Neural cell (in vitro differentiated cells): ENCODE measurements around the gene FRZB. TPM values are rescaled to one million over a fixed set of nuclear protein-coding genes. Genes with fewer than 3 reads are reported as not detected.

ENCODE experiments used
- H2AFZ ChIP-seq: fragments of 200-600, 300-800 bp; sonication (generic), shearing (Covaris generic); 2 replicates; pipeline ENCODE4 v1.6.0; 2014; ENCODE audit warnings: low read depth, mild to moderate bottlenecking, antibody characterized with exemption, low read length, moderate library complexity
- H3F3A ChIP-seq: fragments of 200-600 bp; shearing (Covaris generic); 2 replicates; pipeline ENCODE4 v1.6.1; 2016; ENCODE audit warnings: mild to moderate bottlenecking, moderate library complexity, mixed read lengths, antibody characterized with exemption, low read length; ENCODE audit not compliant: insufficient read depth, poor library complexity, severe bottlenecking
- H3K27ac ChIP-seq: fragments of 200-600, 300-800 bp; sonication (generic), shearing (Covaris generic); 2 replicates; pipeline ENCODE4 v1.5.1; 2014; ENCODE audit warnings: mild to moderate bottlenecking, low read length, moderate library complexity
- H3K27me3 ChIP-seq: fragments of 300-800, 200-600 bp; sonication (generic), shearing (Covaris generic); 2 replicates; pipeline ENCODE4 v1.6.0; 2014; ENCODE audit warnings: mild to moderate bottlenecking, low read depth, low read length, moderate library complexity; ENCODE audit not compliant: insufficient read depth
- H3K36me3 ChIP-seq: fragments of 300-800, 200-600 bp; sonication (generic), shearing (Covaris generic); 2 replicates; pipeline ENCODE4 v1.5.1; 2014; ENCODE audit warnings: mild to moderate bottlenecking, antibody characterized with exemption, low read length, moderate library complexity; ENCODE audit not compliant: insufficient read depth
- H3K4me2 ChIP-seq: fragments of 300-800, 200-600 bp; sonication (generic), shearing (Covaris generic); 2 replicates; pipeline ENCODE4 v1.6.0; 2014; ENCODE audit warnings: mild to moderate bottlenecking, low read length
- H3K4me3 ChIP-seq: fragments of 300-800, 200-600 bp; sonication (generic), shearing (Covaris generic); 2 replicates; pipeline ENCODE4 v1.5.1; 2014; ENCODE audit warnings: mild to moderate bottlenecking, low read length, moderate library complexity
- H3K79me2 ChIP-seq: fragments of 200-600 bp; shearing (Covaris generic); replicated peaks from 2 replicates; pipeline ENCODE4 v1.6.0; 2014; ENCODE audit warnings: mild to moderate bottlenecking, low read length, moderate library complexity; ENCODE audit not compliant: insufficient read depth
- H3K9ac ChIP-seq: fragments of 300-800, 200-600 bp; sonication (generic), shearing (Covaris generic); 2 replicates; pipeline ENCODE4 v1.6.1; 2016; ENCODE audit warnings: mild to moderate bottlenecking, low read length, mixed read lengths
- H3K9me2 ChIP-seq: fragments of 200-600 bp; shearing (Covaris generic); 2 replicates; pipeline ENCODE4 v1.6.1; 2016; ENCODE audit warnings: mild to moderate bottlenecking, low read length, mixed read lengths; ENCODE audit not compliant: insufficient read depth
- H3K9me3 ChIP-seq: fragments of 200-600, 300-800 bp; sonication (generic), shearing (Covaris generic); 2 replicates; pipeline ENCODE4 v1.6.1; 2016; ENCODE audit warnings: mild to moderate bottlenecking, mixed run types, low read length, moderate library complexity, mixed read lengths
- H4K20me1 ChIP-seq: fragments of 200-600 bp; shearing (Covaris generic); 2 replicates; pipeline ENCODE4 v1.6.1; 2016; ENCODE audit warnings: mild to moderate bottlenecking, mixed run types; ENCODE audit not compliant: insufficient read depth
- CTCF ChIP-seq: fragments of 450-650 bp; IDR thresholded peaks from 2 replicates; pipeline ENCODE4 v1.5.1; 2014; ENCODE audit warnings: antibody characterized with exemption, mild to moderate bottlenecking, moderate library complexity; ENCODE audit not compliant: poor library complexity, severe bottlenecking
- EP300 ChIP-seq: fragments of 450-650 bp; conservative IDR thresholded peaks from 2 replicates; pipeline ENCODE4 v1.6.1; 2014; ENCODE audit warnings: antibody characterized with exemption, mild to moderate bottlenecking, moderate library complexity; ENCODE audit not compliant: poor library complexity, severe bottlenecking
- EZH2 ChIP-seq: fragments of 200-600, 300-800 bp; shearing (Covaris generic), sonication (generic); IDR thresholded peaks from 2 replicates; pipeline ENCODE4 v1.6.1; 2014; ENCODE audit warnings: antibody characterized with exemption, low read length, borderline replicate concordance, mild to moderate bottlenecking; ENCODE audit not compliant: insufficient read depth, poor library complexity, severe bottlenecking
- MXI1 ChIP-seq: fragments of 450-650 bp; conservative IDR thresholded peaks from 2 replicates; pipeline ENCODE4 v1.6.1; 2014; ENCODE audit warnings: antibody characterized with exemption, mild to moderate bottlenecking; ENCODE audit not compliant: poor library complexity, severe bottlenecking
- POLR2AphosphoS5 ChIP-seq: IDR thresholded peaks from 2 replicates; pipeline ENCODE4 v1.6.1; 2012
- RAD21 ChIP-seq: fragments of 450-650 bp; conservative IDR thresholded peaks from 2 replicates; pipeline ENCODE4 v1.6.1; 2014; ENCODE audit warnings: antibody characterized with exemption, mild to moderate bottlenecking, moderate library complexity
- REST ChIP-seq: IDR thresholded peaks from 2 replicates; pipeline ENCODE4 v1.6.1; 2012; ENCODE audit warnings: borderline replicate concordance
- SMC3 ChIP-seq: fragments of 450-650 bp; conservative IDR thresholded peaks from 2 replicates; pipeline ENCODE4 v1.6.1; 2014; ENCODE audit warnings: antibody characterized with exemption, mild to moderate bottlenecking, moderate library complexity; ENCODE audit not compliant: poor library complexity
- TAF1 ChIP-seq: IDR thresholded peaks from 2 replicates; pipeline ENCODE4 v1.6.1; 2012; ENCODE audit warnings: low read depth
- polyA plus RNA-seq: library from polyadenylated mRNA; depleted of rRNA; stranded (reverse); fragments of >200 nt; gene quantifications from 2 replicates; pipeline ENCODE4 v1.2.3, GENCODE V29; 2014

FRZB gene
- polyA plus RNA-seq, 1 donor from 2014 or later, result 3.5 TPM

GRCh38 chr2:182862091-182862490 is 4.3 kb downstream of the FRZB start:
- Histone ChIP-seq H3K79me2 (peaks cover 98% of the 10 kb centered on the region), H2AFZ (no peak overlapping the region), H3K27ac (no peak overlapping the region), H3K36me3 (no peaks in the 10 kb centered on the region), H3F3A (no peaks in the 10 kb centered on the region), H3K9me3 (no peaks in the 10 kb centered on the region), H3K27me3 (peaks cover 13% of the 10 kb centered on the region), H3K9me2 (no peaks in the 10 kb centered on the region), H3K4me2 (no peak overlapping the region), H3K4me3 (no peak overlapping the region), H3K9ac (no peak overlapping the region), H4K20me1 (no peaks in the 10 kb centered on the region)
- TF ChIP-seq EP300 (no peak), RAD21 (no peak), EZH2 (no peak), MXI1 (no peak), REST (no peak), POLR2AphosphoS5 (no peak), CTCF (no peak), TAF1 (no peak), SMC3 (no peak)

- Histone ChIP-seq H3K27me3 (peaks cover 2% of the 10 kb centered on the region), H2AFZ (no peak overlapping the region), H3F3A (no peaks in the 10 kb centered on the region), H3K4me3 (no peak overlapping the region), H3K9me3 (no peaks in the 10 kb centered on the region), H3K9me2 (no peaks in the 10 kb centered on the region), H3K9ac (no peak overlapping the region), H3K4me2 (no peak overlapping the region), H4K20me1 (no peaks in the 10 kb centered on the region), H3K79me2 (peaks cover 99% of the 10 kb centered on the region), H3K27ac (no peak overlapping the region), H3K36me3 (no peaks in the 10 kb centered on the region)
- TF ChIP-seq SMC3 (no peak), MXI1 (no peak), CTCF (no peak), REST (no peak), EP300 (no peak), RAD21 (no peak), EZH2 (no peak), TAF1 (no peak)
These were observed 5.6 kb downstream of the FRZB start for GRCh38 chr2:182860858-182861257.
